Pancreas (tissue), 10 donors: ENCODE measurements around the gene RIC3. TPM values are rescaled to one million over a fixed set of nuclear protein-coding genes. Genes with fewer than 3 reads are reported as not detected.
A peak's percentile ranks its signal among the peaks of the same experiment; 100 is the strongest.

Experiments
- ATAC-seq, 4 donors: fragments of 200-7000 bp; cut with Tn5 transposase; one replicate each; pipeline versions ENCODE4 v1.8.0 to v1.9.1; 2020; ENCODE audit warnings: mild to moderate bottlenecking in 4 of 4, moderate library complexity in 4 of 4
- DNase-seq, 6 donors: peaks; one replicate each; pipeline ENCODE4 v3.0.0-alpha.2; 2020
- FAIRE-seq: peaks from 2 replicates; lab custom pipeline; 2012; peaks lifted over from hg19 to GRCh38; lab: Jason Lieb, UNC
- H3K27ac ChIP-seq, 4 donors: fragments of 200-600 bp; sonication (generic); 1 replicate in 3 of 4; 2 replicates in 1 of 4; pipeline versions ENCODE4 v1.5.0 to v1.8.0; 2020
- H3K27me3 ChIP-seq, 4 donors: fragments of 200-600 bp; one replicate each; pipeline ENCODE4 v1.8.0; 2021
- H3K36me3 ChIP-seq, 3 donors: fragments of 200-600 bp; sonication (generic) in 1 of 3; one replicate each; pipeline versions ENCODE4 v1.5.0 to v1.8.0; 2020 to 2021
- H3K4me1 ChIP-seq, 3 donors: fragments of 200-600 bp; one replicate each; pipeline ENCODE4 v1.8.0; 2021
- H3K4me3 ChIP-seq, 4 donors: fragments of 200-600 bp; sonication (generic) in 2 of 4; one replicate each; pipeline versions ENCODE4 v1.5.0 to v1.8.0; 2020 to 2021
- H3K9me3 ChIP-seq, 4 donors: fragments of 200-600 bp; one replicate each; pipeline ENCODE4 v1.8.0; 2021
- CTCF ChIP-seq, 4 donors: fragments of 200-600 bp; sonication (generic) in 3 of 4; IDR thresholded peaks; one replicate each; pipeline versions ENCODE4 v1.5.0 to v1.8.0; 2021; ENCODE audit warnings: antibody characterized with exemption in 4 of 4
- WGBS, 2 donors: extraction: QIAGEN DNeasy Blood & Tissue Kit; methylation state at CpG; one replicate each; pipeline ENCODE4 v1.1.7; 2013; 5-methylcytosine and 5-hydroxymethylcytosine counted together
- intact Hi-C, 3 donors: fragments of 100-400 bp; cut with DNase I; formaldehyde crosslinking; loops; one replicate each; pipeline versions ENCODE4 v1.11.1 to v1.14.2; 2022
- polyA plus RNA-seq, 2 donors: library from polyadenylated mRNA; stranded (reverse); fragments of 200-250 nt; gene quantifications; one replicate each; pipeline ENCODE4 v1.2.3, GENCODE V29; 2013
- total RNA-seq, 6 donors: library from RNA; stranded (reverse); fragmentation: NEBNext Ultra II Directional in 4 of 6; extraction: Animal tissue kit (Norgen Biotek cat#: 25700) in 4 of 6; gene quantifications; one replicate each; pipeline versions ENCODE4 v1.2.1 to v1.2.4, GENCODE V29; 2021 to 2023
- donor health status: healthy with polysubstance abuse.
- donor health status: DM: no; HTN: no; CAD: no; lungs with moderate emphysema.
- donor health status: DM: no; HTN: no; CAD: no.
- donor health status: control.
- donor health status: control.
- donor health status: Bipolar disorder and iron deficiency.
- donor health status: DM: yes; HTN: yes; CAD: no.
- donor health status: DM: no; HTN: no; CAD: no.
- donor health status: DM: no; HTN: no; CAD: no.
- donor health status: DM: yes; HTN: yes; CAD: no.

Gene RIC3
- total and polyA plus RNA-seq, 8 donors: 11.3 to 49.9 (median 18.2) TPM

DNA sequence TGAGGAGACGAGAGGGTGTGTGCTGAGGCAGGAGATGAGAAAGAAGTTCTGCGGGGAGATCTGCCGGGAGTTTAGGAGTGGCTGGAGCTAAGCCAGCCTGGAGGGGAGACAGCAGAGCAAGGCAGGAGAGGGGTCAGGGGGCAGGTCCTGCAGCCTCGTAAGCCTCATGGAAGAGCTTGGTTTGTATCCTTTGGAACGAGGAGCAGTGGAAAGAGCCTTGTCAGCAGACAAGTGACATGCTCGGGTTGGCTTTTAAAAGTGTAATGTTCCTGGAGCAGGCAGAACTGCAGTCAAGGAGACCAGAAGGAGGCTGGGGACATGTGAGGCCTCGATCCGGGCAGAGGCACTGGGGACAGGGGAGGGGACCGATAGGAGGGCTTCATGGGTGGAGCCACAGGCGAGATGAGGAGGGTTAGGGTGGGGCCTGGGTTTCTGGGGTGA is 109.2 kb downstream of the RIC3 start:
- no peaks in the 10 kb centered on the region for H3K9me3 ChIP-seq
- intact Hi-C loops: no loop called here
- WGBS, 2 donors: 54 to 58% methylated on average over 10 of the region's 10 CpGs
- no peaks in the 10 kb centered on the region for H3K36me3 ChIP-seq
- FAIRE-seq: no peak
- no peaks in the 10 kb centered on the region for H3K4me1 ChIP-seq
- no peaks in the 10 kb centered on the region for H3K27me3 ChIP-seq
- H3K27ac ChIP-seq: no peak overlapping the region
- TF ChIP-seq CTCF (IDR thresholded peaks at IDR 0.05): no peak
- ATAC-seq: peak in 1 of 4 donors; percentile 8
- no peak overlapping the region for H3K4me3 ChIP-seq
- DNase-seq: peak in 1 of 6 donors; percentile 27

GRCh38 chr11:8059030-8059429 is 109.8 kb downstream of the RIC3 start:
- 68 to 78% methylated on average over 8 of the region's 8 CpGs for WGBS, 2 donors
- H3K4me3 ChIP-seq: no peak overlapping the region
- H3K27ac ChIP-seq: no peak overlapping the region
- H3K36me3 ChIP-seq: no peaks in the 10 kb centered on the region
- ATAC-seq: no peak
- DNase-seq: peak in 1 of 6 donors; percentile 38
- TF ChIP-seq CTCF (IDR thresholded peaks at IDR 0.05): no peak
- H3K27me3 ChIP-seq: no peaks in the 10 kb centered on the region
- intact Hi-C loops: no loop called here
- no peaks in the 10 kb centered on the region for H3K4me1 ChIP-seq
- FAIRE-seq: no peak
- H3K9me3 ChIP-seq: no peaks in the 10 kb centered on the region

DNA sequence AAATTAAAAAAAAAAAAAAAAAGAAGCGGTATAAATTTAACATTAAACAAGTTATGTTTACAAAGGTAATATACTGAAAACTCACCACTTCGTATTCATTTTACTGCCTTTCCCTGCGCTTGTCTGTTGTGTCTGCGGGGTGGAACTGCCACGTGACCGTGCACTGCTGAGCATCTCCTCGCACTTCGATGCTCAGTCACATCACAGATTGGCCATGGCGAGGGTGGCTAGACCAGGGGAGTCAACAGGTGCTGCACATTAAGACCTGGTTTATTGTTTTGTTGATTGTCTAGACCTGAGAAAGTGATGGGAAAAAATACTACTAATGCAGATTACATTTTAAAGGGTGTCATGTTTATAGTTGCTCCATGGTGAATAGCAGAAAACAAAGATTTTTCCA is 110.6 kb downstream of the RIC3 start:
- Histone ChIP-seq H3K9me3 (no peaks in the 10 kb centered on the region), H3K27ac (no peak overlapping the region), H3K4me3 (no peak overlapping the region), H3K27me3 (no peaks in the 10 kb centered on the region), H3K4me1 (no peaks in the 10 kb centered on the region), H3K36me3 (no peaks in the 10 kb centered on the region)
- no peak for ATAC-seq
- peak in 1 of 6 donors; percentile 21 for DNase-seq
- WGBS, 2 donors: 92 to 93% methylated on average over 9 of the region's 9 CpGs
- TF ChIP-seq CTCF (IDR thresholded peaks at IDR 0.05): no peak
- no peak for FAIRE-seq
- intact Hi-C loops: no loop called here

- DNase-seq (peak in 1 of 6 donors; percentile 21), FAIRE-seq (no peak), ATAC-seq (peak in 3 of 4 donors; percentile 58 to 80 (median 70))
- Histone ChIP-seq H3K27me3 (no peaks in the 10 kb centered on the region), H3K36me3 (no peaks in the 10 kb centered on the region), H3K4me3 (no peak overlapping the region), H3K9me3 (no peaks in the 10 kb centered on the region), H3K27ac (no peak overlapping the region), H3K4me1 (no peaks in the 10 kb centered on the region)
- 57 to 61% methylated on average over 12 of the region's 12 CpGs for WGBS, 2 donors
- no peak for TF ChIP-seq CTCF (IDR thresholded peaks at IDR 0.05)
- intact Hi-C loops: no loop called here
These were observed 111.9 kb downstream of the RIC3 start for GRCh38 chr11:8056810-8057463.

Other genes starting within 250 kb of the RIC3 start
- not detected for gene OR10A6, start 237.8 kb downstream of the RIC3 start, total RNA-seq
- not detected for gene OR10A6, start 237.8 kb downstream of the RIC3 start, polyA plus RNA-seq
- gene OR10A3, start 227.3 kb downstream of the RIC3 start, total RNA-seq: not detected
- not detected for gene OR10A3, start 227.3 kb downstream of the RIC3 start, polyA plus RNA-seq
- gene NLRP10, start 203.6 kb downstream of the RIC3 start, total RNA-seq: not detected
- gene NLRP10, start 203.6 kb downstream of the RIC3 start, polyA plus RNA-seq: under 1 TPM in 1 of 2 donors, not detected in 1; 0.05 TPM
- 100 to 1,000 TPM; 132 to 201 (median 175) TPM for gene EIF3F, start 181.7 kb downstream of the RIC3 start, total RNA-seq
- 100 to 1,000 TPM; 106 to 189 TPM for gene EIF3F, start 181.7 kb downstream of the RIC3 start, polyA plus RNA-seq
- 1 to 10 TPM in 5 of 6 donors, under 1 TPM in 1; 0.83 to 2.2 (median 1.6) TPM for gene TUB, start 87.8 kb downstream of the RIC3 start, total RNA-seq
- gene TUB, start 87.8 kb downstream of the RIC3 start, polyA plus RNA-seq: 1 to 10 TPM in 1 of 2 donors, under 1 TPM in 1; 0.68 to 1.3 TPM
- 1 to 10 TPM in 1 of 6 donors, under 1 TPM in 5; 0.14 to 1.0 (median 0.56) TPM for gene LMO1, start 94.9 kb upstream of the RIC3 start, total RNA-seq
- gene LMO1, start 94.9 kb upstream of the RIC3 start, polyA plus RNA-seq: 1 to 10 TPM; 1.3 to 6.8 TPM